NCI-H2171 treated with DMSO at 0.1 percent for 48 hours (cell line): ENCODE results near the gene NRBF2.
A peak's percentile ranks its signal among the peaks of the same experiment; 100 is the strongest.
"Not testable (repeated sequence)": the region's sequence is repeated elsewhere in the genome, so short reads cannot be mapped to it uniquely, and the experiment has no call there.

Source experiments
- DNase-seq: peaks from one replicate; lab custom pipeline; 2025; lab: John Stamatoyannopoulos, UW

The NRBF2 gene

GRCh38 chr10:63133056-63133820 is at the start of gene NRBF2:
Gene NRBF2, plus strand, starts transcription at chr10:63133328. Its CDS starts 143 bp downstream, at chr10:63133471.
- DNase-seq, result peak; percentile 96

DNA sequence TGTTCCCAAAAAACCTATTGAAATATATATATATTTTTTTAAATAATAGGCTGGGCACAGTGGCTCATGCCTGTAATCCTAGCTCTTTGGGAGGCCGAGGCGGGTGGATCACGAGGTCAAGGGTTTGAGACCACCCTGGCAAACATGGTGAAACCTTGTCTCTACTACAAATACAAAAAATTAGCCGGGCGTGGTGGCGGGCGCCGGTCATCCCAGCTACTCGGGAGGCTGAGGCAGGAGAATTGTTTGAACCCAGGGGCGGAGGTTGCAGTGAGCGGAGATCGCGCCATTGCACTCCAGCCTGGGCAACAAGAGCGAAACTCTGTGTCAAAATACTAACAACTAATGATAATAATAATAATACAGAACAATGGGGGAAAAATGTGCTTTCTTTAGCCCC is 49.7 kb upstream of the NRBF2 start:
- not testable (repeated sequence) for DNase-seq

DNA sequence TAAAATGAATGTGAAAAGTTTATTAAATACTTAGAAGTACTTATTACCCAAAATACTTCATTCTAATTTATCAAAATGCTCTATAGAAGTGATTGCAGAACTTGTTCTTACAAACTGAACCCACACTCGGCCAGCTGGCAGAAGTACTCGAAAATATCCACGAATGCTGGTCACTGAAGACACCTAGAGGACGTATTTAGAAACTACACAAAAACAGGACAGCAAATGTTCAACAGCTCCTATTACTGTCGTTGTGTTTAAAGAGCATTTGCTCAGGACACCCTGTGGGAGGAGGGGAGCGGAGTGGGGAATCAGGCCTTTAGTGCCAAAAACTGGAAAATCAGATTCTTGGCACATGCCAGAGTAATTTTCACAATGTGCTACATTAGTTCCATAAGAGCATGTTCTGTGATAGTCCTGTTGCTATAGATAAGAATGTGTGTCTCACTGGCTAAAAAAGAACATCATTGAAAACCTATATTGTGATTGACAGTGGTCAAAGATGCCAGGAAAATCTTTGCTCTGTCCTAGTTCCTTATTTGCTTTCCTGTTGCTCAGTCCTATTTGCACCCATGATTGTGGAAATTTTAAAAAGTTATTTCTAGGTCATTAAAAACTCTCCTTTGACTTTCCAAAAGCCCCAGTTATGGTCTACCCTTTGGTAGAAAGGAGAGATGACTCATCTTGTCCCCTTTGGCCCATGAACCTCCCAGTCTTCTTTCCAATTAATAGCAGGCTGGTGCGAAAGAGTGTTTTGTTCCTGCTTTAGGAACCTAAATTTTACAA is 49.0 kb upstream of the NRBF2 start:
- DNase-seq, result peak; percentile 48

DNA sequence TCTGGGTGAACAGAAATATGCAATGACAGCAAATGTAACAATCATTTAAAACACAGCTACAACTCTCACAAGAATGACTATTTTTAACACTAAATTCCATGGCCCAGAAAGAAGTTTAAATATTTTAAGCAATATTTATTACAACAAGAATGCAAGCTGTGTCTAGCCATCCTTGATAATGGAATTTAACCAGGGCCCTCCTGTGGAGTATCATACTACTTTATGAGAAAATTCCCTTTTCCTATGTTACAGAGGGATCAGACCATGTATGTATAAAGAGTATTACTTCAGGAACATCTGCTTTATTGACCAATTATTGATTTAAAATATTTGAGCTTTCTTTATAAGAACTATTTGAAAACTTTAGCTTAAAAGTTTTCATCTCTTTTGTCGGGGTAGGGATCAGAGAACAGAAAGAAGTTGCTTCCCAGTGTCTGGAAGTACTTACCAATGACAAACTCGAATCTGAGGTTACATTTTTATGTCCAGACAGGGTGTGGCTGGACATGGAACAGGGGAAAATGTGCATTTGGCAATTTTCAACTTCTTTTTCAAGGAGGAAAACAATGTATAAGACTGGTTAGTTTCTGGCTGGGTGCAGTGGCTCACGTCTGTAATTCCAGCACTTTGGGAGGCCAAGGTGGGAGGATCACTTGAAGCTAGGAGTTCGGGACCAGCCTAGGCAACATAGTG is 48.3 kb upstream of the NRBF2 start:
- no peak for DNase-seq

DNA sequence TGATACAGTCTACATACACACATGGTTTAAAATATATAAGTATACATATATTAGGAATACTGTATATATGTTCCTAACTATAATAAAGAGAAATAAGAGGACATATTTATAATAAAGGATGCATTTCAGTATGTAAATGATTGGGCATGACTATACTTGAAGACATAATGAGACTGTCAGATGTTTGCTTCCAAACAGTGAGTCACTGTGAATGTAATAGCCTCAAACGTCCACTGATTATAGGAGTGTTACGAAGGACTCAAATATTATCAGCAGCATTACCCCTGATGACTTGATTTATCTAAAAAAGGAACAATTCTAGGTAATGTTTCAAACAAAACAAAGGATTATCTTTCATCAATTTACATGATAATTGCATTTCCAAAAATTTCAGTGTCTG is 39.9 kb upstream of the NRBF2 start:
- DNase-seq, result no peak

DNA sequence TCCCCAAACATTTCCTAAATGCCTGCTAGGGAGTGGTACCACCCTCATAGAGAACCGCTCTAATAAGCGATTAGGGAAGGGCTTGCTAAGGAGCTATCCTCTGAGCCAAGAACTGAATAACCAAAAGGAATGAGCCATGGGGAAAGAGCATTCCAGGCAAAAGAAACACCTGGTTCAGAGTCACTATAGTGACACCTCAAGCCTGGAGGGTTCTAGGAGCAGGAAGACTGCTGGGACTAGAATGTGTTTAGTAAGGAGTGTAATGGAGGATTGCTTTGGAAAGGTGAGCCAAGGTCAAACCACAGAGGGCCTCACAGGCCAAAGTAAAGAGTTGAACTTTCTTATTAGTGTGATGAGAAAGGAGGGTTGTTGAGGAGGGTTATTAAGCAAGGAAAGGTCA is 38.7 kb upstream of the NRBF2 start:
- DNase-seq, result no peak

DNA sequence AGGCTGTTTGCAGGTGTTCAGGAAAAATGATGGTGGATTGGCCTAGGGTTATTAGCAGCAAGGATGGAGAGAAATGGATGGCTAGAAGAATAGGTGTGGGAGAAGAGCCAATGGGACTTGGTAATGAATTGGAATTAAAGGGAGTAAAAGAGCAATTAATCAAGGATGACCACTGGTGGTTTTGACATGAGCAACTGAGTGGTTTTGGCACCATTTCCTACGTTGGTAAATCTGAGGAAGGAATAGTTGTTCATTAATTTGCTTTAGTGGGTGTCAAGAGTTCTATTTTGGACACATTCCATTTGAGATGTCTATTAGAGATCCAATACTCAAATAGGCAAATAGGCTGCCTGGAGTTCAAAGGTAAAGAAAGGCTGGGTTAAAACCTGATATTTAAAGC is 38.2 kb upstream of the NRBF2 start:
- DNase-seq, result no peak

GRCh38 chr10:63099734-63100133 is 33.4 kb upstream of the NRBF2 start:
- DNase-seq, result no peak

DNA sequence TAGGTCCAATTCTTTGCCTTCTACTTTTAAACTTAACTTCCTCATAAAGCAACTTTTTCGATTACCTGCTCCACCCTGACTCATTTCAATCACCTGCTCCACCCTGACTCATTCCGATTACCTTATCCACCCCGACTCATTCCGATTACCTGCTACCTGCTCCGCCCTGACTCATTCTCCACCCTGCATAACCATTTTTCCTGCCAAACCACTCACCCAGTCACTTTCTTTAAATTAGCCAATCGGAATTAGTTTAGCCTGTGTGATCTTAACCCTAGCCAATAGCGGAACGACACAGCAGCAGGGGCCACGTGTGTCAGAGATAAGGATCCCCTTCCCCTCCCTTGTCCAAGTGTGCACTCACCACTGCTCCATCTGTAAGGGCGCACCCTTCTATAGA is 32.0 kb upstream of the NRBF2 start:
- DNase-seq, result not testable (repeated sequence)

DNA sequence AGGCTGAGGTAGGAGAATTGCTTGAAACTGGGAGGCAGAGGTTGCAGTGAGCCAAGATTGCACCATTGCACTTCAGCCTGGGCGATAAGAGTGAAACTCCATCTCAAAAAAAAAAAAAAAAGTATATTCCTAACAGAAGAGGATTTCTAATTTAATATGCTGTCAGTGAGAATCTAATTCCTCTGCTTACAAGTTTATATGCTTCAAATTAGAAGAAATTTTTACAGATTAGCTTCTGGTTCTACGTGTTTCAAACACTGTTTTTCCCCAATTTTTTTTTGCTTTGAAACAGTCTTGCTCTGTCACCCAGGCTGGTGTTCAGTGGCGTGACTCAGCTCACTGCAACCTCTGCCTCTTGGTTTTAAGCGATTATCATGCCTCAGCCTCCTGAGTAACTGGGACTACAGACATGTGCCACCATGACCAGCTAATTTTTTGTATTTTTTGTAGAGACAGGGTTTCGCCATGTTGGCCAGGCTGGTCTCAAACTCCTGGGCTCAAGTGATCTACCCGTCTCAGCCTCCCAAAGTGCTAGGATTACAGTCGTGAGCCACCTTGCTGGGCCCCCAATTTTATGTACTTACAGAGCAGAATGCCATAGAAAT is 30.7 kb upstream of the NRBF2 start:
- not testable (repeated sequence) for DNase-seq

DNA sequence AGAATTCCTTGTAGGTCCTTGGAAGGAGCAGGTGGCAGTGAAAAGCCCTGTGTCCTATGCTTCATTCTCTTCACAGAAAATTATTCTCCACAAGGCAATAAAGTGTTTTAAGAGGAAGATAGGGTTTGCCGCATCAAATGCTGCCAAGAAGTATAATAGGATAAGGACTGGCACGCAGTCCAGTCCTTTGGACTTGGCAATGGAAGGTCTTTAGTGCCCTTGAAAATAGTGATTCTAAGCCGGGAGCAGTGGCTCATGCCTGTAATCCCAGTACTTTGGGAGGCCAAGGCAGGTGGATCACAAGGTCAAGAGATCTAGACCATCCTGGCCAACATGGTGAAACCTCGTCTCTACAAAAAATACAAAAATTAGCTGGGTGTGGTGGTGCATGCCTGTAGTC is 29.9 kb upstream of the NRBF2 start:
- DNase-seq, result not testable (repeated sequence)

- DNase-seq, result no peak
These were observed 29.1 kb upstream of the NRBF2 start for GRCh38 chr10:63103971-63104409.

DNA sequence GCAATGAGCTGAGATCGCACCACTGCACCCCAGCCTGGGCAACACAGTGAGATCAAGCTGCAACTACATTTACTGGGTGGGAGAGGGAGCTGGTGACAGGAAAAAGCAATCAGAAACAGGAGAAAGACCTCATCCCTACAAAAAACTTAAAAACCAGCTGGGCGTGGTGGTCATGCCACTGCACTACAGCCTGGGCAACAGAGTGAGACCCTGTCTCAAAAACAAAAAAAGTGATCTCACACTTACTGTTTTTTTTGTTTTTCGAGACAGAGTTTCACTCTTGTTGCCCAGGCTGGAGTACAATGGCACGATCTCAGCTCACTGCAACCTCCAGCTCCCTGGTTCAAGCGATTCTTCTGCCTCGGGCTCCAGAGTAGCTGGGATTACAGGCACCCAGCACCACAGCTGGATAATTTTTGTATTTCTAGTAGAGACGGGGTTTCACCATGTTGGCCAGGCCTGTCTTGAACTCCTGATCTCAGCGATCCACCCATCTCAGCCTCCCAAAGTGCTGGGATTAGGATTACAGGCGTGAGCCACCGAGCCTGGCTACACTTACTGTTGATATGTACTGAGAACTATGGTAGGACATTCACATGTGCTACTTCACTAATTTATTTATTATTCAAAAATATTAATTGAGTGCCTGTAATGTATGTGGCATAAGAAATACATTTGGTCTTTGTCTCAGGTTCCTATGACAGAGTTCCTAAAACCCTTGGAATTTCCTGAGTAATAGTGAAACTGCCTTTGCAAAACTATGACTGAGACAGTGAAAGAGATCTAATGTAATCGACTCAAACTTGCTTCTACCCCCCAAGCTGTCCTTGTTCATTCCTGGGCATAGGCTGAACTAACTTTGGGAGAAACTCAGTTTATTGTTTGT is 27.7 kb upstream of the NRBF2 start:
- no peak for DNase-seq

- no peak for DNase-seq
These were observed 26.9 kb upstream of the NRBF2 start for GRCh38 chr10:63106111-63106755.

GRCh38 chr10:63107943-63108437 is 25.1 kb upstream of the NRBF2 start:
- no peak for DNase-seq

DNA sequence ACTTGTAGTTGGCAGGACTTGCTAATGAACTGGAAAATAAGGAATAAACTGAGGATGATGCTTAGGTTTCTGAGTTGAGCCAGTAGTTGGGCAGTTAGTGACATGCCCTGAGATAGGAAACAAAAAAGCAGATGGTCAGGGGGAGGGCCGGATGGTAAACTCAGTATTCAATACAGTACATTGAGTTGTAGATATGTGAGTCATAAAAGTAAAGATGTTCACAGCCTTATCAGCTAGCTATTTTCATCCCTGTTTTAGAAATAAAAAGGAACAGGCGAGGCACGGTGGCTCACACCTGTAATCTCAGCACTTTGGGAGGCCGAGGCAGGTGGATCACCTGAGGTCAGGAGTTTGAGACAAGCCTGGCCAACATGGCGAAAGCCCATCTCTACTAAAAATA is 22.2 kb upstream of the NRBF2 start:
- DNase-seq, result no peak

DNA sequence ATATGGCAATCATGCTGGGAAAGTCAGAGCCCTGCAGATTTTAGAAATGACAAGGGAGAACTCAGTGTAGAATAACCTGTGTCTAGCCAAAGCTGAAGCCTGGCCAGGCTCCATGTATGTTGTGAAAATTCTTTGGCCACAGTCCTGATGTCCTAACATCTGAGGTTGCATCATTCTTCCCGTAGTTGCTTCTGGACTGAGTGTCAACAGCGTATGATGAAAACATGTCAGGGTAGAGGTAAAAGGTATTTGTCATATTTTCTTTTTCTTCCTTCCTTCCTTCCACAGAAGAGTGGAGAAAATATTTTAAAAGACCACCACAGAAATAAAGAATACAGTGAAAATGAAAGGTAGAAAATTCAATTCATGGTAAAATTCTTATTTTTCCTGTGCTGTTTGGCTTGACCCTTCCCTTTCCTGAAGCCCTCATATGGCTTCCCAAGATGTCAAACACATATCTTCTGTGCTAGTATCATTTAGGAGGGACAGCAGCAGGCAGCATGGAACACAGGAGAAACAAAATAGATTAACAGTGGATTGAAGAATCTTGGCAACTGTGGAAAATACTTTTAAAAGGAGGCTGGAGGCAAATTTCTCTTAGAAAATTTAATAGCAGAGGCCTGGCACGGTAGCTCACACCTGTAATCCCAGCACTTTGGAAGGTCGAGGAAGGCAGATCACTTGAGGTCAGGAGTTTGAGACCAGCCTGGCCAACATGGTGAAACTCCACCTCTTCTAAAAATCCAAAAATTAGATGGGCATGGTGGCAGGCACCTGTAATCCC is 18.9 kb upstream of the NRBF2 start:
- DNase-seq, result no peak

- no peak for DNase-seq
These were observed 17.3 kb upstream of the NRBF2 start for GRCh38 chr10:63115732-63116383.

- no peak for DNase-seq
These were observed 16.6 kb upstream of the NRBF2 start for GRCh38 chr10:63116452-63117072.
